AG09319 (cell line): ENCODE results near the gene CHSY3.

Source experiments
- DNase-seq: peaks from one replicate; pipeline ENCODE4 v3.0.0-alpha.2; 2010; ENCODE audit warnings: low read depth; ENCODE audit errors: extremely low read depth
- TF ChIP-seq, protein P1 (sequence below): IDR thresholded peaks from 2 replicates; pipeline ENCODE4 v1.5.1; 2011; ENCODE audit warnings: low read depth, mild to moderate bottlenecking, inconsistent platforms, low read length, moderate library complexity

CHSY3 gene

DNA sequence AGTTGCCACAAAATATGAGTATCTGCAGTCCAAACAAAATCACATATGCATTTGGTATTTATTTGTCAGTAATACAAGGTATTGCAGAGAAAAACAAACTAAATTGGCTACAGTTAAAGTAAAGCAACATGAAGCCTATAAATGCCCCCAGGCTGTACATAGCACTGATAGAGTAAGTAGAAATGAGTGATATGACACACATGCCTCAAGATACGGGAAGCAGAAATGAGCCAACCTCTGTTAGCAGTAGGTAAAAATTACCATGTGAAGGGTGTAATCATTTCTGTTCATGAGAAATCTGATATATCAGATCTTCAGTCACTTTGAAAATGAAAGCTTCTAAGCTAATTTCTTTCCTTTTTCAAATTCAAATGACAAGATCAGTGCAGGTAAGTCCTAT lies 131.1 kb downstream of the CHSY3 start:
- no peak for DNase-seq
- TF ChIP-seq, protein P1, sequence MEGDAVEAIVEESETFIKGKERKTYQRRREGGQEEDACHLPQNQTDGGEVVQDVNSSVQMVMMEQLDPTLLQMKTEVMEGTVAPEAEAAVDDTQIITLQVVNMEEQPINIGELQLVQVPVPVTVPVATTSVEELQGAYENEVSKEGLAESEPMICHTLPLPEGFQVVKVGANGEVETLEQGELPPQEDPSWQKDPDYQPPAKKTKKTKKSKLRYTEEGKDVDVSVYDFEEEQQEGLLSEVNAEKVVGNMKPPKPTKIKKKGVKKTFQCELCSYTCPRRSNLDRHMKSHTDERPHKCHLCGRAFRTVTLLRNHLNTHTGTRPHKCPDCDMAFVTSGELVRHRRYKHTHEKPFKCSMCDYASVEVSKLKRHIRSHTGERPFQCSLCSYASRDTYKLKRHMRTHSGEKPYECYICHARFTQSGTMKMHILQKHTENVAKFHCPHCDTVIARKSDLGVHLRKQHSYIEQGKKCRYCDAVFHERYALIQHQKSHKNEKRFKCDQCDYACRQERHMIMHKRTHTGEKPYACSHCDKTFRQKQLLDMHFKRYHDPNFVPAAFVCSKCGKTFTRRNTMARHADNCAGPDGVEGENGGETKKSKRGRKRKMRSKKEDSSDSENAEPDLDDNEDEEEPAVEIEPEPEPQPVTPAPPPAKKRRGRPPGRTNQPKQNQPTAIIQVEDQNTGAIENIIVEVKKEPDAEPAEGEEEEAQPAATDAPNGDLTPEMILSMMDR, result no peak

DNA sequence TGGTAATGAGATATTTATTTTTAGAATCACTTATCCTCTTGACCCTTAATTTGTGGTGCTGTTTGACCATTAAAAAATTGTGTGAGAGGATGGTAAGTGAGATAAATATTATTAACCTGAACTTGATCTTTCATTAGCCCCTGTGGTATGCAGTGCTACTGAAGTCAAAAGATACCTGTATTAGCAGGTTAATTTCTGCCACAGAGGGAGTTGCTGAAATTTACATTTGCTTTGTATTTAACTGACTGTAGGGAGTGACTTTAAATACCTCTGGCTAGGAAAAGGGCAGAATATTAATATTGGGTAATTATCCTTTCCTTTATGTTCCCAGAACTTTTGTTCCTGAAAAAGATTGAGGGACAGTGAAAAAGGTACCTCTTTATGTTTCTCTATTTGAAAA lies 133.6 kb downstream of the CHSY3 start:
- no peak for DNase-seq
- TF ChIP-seq, protein P1, result no peak

DNA sequence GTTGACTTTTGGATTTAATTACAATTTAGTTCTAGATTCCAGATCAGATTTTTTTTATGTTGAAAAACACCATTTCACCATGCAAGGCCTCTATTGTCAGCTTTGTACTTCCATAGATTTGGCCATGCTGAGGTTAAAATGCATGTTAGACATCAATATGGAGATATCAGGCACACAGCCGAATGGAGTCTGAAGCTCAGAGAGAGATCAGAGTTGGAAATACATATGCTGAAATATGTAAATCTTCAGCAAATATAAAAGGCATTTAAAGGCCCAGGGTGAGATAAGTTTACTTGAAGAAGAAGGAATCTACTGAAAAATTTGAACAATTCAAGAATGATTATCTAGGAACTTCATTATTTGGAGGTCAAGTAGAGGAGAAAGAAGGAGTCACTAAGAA lies 139.6 kb downstream of the CHSY3 start:
- TF ChIP-seq, protein P1, result no peak
- DNase-seq, result no peak

DNA sequence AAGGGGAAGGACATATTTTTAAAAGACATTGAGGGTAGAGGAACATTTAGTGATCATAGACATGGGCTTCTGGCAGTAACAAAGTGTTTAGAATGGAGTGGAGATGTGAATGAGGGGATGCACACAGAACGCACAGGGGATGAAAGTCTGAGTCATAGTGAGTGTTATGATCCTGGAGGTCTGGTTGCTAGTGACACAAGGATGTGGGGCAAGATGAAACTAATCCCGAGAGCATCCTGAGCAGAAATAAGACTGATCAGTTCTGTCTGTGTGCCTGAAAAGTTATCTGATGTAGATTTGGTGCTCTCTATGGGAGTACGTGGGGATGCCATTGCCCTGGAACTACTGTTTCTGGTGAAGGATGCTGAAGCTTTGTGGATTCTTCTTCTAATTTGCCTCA lies 141.1 kb downstream of the CHSY3 start:
- TF ChIP-seq, protein P1, result no peak
- DNase-seq, result no peak

DNA sequence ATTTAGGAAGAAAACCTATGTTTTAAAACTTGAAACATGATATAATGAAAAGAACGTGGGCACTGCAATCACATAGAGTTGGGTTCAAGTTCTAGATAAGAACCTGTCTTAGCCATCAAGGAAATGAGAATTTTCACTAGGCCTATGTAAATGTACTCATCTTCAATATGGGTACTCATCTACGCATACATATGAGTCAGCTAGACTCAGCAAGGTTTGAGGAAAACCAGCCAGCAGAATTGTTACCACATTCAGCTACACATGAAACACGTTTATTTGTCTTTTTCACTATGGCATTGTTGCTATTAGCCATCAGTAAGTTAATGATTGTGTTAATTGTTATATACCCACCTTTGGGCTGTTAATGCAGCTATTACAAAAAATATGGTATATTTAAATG lies 146.3 kb downstream of the CHSY3 start:
- TF ChIP-seq, protein P1, result no peak
- no peak for DNase-seq

DNA sequence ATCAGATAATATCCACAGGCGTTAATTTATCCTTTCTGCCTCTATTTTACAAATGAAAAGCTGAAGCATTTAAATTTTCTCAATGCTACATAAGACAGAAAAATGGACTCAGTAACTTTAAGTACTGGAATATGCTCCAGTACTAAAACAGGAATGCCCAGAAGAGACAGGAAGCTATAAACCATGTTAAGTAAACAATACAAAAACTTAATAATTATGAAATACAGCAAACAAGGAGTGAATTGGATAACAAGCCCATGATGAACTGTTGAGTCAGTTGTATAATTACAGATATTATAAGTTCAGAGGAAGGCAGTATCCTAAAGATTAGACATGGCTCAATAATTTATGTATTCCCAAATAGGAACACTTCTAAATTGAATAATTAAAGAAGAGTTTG lies 148.5 kb downstream of the CHSY3 start:
- TF ChIP-seq, protein P1, result no peak
- no peak for DNase-seq

DNA sequence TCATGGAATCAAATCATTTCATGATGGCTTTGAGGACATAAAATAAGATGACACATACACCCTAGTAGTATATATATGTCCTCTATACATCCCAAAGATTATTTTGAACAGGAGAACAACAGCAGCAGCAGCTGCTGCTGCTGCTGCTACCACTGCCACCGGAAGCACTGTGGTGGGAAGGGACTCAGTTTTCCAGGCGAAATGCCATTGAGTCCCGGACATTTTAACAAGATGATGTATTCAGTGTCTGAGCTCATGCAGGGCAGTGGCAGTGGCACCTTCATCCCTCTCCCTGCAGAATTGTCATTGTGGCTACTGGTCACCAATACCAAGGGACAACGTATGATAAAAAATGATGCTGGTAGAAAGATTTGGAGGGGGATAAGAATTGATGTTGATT lies 151.3 kb downstream of the CHSY3 start:
- DNase-seq, result no peak
- TF ChIP-seq, protein P1, result no peak
